ENCODE results near the gene LAIR2. TPM values are rescaled to one million over a fixed set of nuclear protein-coding genes. Genes with fewer than 3 reads are reported as not detected.
"Not testable (repeated sequence)": the region's sequence is repeated elsewhere in the genome, so short reads cannot be mapped to it uniquely, and the experiment has no call there.

LAIR2 gene
- total RNA-seq, 2 experiments from 2014 or later: not detected

DNA sequence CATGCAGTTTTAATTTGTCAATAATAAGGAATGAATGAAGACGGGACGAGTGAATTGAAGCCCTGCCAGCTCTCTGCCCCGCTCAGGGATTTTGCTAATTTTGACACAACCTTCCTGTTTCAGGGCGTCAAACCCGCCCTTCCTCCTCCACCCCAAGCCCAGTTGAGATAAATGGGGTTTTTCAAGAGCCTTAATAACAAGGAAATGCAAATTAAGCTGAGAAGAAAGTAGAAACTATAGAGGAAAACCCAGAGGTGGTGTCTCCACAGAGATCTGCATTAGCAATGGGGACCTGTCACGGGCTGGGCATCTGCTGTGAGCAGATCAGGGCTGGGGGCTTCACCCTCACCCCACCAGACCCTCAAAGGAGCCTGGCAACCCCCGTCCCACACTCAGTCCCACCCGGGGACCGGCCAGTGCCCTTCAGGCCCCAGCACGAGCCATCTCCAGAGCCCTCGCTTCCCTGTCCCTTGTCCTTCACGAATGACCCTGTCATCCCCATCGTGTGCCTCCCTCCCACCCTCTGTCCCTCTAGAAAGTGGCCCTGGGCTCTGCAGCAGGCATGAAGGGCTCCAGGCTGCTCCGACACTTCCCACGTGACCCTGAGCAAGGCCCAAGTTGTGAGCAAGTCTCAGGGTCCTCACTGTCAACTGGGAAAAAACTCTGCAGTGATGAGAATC, 4.5 kb downstream of the LAIR2 start:
- POLR2A ChIA-PET; H3K27ac Mint-ChIP-seq; H3K4me3 Mint-ChIP-seq; H3K9me3 Mint-ChIP-seq; DNase-seq; H3K36me3 Mint-ChIP-seq; intact Hi-C loops (cut with micrococcal nuclease); CTCF ChIA-PET: not testable (repeated sequence)
- peaks cover 20% of the 10 kb centered on the region for H3K27me3 Mint-ChIP-seq
- H3K4me1 Mint-ChIP-seq (ENCODE audit: low read depth): peaks cover 21% of the 10 kb centered on the region

DNA sequence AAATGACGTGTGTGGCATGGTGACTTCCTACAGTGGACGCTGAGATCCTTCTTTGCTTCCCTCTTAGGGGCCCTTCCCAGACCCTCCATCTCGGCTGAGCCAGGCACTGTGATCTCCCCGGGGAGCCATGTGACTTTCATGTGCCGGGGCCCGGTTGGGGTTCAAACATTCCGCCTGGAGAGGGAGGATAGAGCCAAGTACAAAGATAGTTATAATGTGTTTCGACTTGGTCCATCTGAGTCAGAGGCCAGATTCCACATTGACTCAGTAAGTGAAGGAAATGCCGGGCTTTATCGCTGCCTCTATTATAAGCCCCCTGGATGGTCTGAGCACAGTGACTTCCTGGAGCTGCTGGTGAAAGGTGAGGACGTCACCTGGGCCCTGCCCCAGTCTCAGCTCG, 5.2 kb downstream of the LAIR2 start:
- DNase-seq: no peak
- intact Hi-C loops (cut with micrococcal nuclease): no loop called here
- no peak overlapping the region for H3K4me3 Mint-ChIP-seq
- H3K4me1 Mint-ChIP-seq (ENCODE audit: low read depth): peaks cover 16% of the 10 kb centered on the region
- ChIA-PET POLR2A (no interaction called here), CTCF (no interaction called here)
- H3K27me3 Mint-ChIP-seq: peaks cover 18% of the 10 kb centered on the region
- H3K36me3 Mint-ChIP-seq: no peaks in the 10 kb centered on the region
- H3K27ac Mint-ChIP-seq: no peak overlapping the region
- no peaks in the 10 kb centered on the region for H3K9me3 Mint-ChIP-seq

DNA sequence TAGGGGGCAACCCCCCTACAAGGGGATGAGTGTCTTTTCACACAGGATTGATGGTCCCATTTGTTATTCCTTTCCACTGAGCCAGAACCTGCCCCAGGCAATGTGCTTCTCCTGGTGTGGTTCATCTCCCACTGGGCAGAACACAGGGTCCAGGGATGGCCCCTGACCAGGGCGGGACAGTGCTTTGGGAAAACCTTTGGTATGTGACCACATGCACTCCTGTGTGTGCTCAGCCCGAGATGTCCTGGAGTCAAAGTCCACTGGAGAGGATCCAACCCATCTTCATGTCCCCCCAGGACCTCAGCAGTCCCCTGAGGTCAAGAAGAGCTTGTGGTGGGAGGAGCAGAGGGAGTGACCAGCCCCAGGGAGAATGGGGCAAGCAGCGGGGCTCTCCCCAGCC, 5.9 kb downstream of the LAIR2 start:
- intact Hi-C loops (cut with micrococcal nuclease); DNase-seq; H3K36me3 Mint-ChIP-seq; H3K9me3 Mint-ChIP-seq; CTCF ChIA-PET; POLR2A ChIA-PET; H3K27ac Mint-ChIP-seq; H3K4me3 Mint-ChIP-seq: not testable (repeated sequence)
- H3K4me1 Mint-ChIP-seq (ENCODE audit: low read depth): peaks cover 16% of the 10 kb centered on the region
- H3K27me3 Mint-ChIP-seq: peaks cover 21% of the 10 kb centered on the region

DNA sequence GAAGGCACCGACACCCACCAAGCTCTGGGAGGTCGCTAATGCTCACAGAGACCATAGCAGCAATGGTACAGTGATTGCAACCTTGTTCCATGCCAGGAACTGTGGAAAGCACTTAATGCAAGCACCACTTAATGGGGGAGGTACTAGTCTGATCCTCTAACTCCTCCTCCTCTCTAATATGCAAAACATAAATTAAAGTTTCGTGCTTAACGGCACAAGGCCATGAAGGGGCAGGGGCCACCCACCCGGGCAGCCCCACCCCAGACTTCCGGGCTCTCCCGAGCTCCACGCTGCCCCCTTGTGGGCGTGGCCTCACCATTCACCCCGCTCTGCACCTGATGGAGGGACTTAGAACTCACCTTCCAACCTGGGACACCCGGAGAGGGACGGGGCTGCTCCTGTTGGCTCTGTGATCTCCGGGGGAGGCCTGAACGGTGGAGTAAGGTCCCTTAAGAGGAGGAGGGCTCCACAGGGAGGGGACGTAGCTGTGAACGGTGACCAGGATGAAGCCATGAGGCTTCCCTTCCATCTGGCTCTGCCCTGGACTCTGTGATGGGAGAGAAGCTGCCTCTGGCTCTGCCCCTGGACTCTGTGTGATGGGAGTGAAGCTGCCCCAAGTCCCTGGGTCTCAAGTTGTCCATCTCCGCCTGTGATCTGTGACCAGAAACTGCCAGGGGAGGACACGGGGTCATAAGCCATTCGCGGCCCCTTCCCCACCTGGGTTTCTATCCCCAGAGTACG, 6.7 kb downstream of the LAIR2 start:
- H3K4me3 Mint-ChIP-seq; H3K27ac Mint-ChIP-seq; CTCF ChIA-PET; DNase-seq; H3K36me3 Mint-ChIP-seq; POLR2A ChIA-PET; H3K9me3 Mint-ChIP-seq; intact Hi-C loops (cut with micrococcal nuclease): not testable (repeated sequence)
- Mint-ChIP-seq H3K4me1 (ENCODE audit: low read depth) (peaks cover 16% of the 10 kb centered on the region), H3K27me3 (peaks cover 20% of the 10 kb centered on the region)

DNA sequence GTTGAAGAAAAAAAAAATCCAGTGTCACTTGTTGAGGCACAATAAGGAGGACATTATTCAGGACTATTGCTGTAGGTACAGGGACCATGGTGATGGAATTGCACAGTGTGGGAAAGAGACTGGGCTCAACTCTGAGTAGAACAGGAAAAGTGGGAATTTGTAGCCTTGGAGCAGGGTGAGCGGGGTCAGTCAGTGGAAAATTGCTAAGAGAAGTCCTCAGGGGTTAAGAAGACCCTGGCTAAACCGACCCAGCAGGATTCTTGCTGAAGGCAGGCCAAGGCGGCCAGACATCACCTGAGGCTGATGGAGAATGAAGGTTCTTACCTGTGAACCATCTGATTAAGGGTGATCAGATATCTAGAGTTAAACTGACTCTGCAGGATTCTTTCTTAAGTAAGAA, 12.5 kb downstream of the LAIR2 start:
- DNase-seq: no peak
- intact Hi-C loops (cut with micrococcal nuclease): no loop called here
- no peak overlapping the region for H3K4me3 Mint-ChIP-seq
- H3K27ac Mint-ChIP-seq: no peak overlapping the region
- ChIA-PET CTCF (no interaction called here), POLR2A (no interaction called here)
- H3K4me1 Mint-ChIP-seq (ENCODE audit: low read depth): peaks cover 14% of the 10 kb centered on the region
- peaks cover 2% of the 10 kb centered on the region for H3K36me3 Mint-ChIP-seq
- peaks cover 2% of the 10 kb centered on the region for H3K9me3 Mint-ChIP-seq
- peaks cover 27% of the 10 kb centered on the region for H3K27me3 Mint-ChIP-seq

DNA sequence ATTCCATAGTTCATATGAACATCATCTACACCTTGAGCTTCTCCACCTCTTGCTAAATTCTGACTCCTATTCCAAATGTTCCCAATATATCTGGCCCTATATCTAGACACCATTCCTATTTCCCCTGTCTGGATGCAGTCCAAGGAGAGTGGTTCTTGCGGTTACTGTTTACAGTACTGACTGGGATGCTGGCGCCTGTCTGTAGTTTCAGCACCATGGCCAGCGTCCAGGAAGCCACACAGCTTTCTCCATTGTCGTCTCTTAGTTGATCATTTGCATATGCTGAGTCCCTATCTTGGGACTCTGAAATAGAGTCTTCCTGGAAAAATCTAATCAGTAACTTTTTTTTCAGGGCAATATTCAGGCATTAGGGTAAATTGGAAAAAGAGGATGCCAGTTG, 14.9 kb downstream of the LAIR2 start:
- peaks cover 2% of the 10 kb centered on the region for H3K36me3 Mint-ChIP-seq
- CTCF ChIA-PET: no interaction called here
- peaks cover 2% of the 10 kb centered on the region for H3K9me3 Mint-ChIP-seq
- peaks cover 34% of the 10 kb centered on the region for H3K4me1 Mint-ChIP-seq (ENCODE audit: low read depth)
- DNase-seq: peak; percentile 72
- POLR2A ChIA-PET: no interaction called here
- no peak overlapping the region for H3K4me3 Mint-ChIP-seq
- intact Hi-C loops (cut with micrococcal nuclease): no loop called here
- H3K27ac Mint-ChIP-seq: no peak overlapping the region
- peaks cover 35% of the 10 kb centered on the region for H3K27me3 Mint-ChIP-seq

DNA sequence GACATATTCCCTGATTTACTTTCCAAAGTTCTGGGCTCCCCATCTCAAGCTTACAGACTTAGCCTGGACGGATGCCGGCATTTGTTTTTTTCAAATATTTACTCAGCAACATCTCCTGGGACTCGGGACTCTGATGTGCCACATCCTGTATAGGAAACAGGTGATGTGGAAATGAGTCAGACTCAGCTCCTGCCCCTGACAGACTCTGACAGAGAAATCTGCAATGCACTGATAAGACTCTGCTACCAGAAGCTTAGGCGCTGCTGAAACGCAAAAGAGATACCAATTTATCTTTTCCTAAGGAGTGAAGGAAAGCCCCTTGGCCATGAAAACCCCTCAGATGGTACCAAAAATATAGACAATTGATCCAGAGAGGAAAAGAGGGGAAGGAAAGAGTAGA, 16.2 kb downstream of the LAIR2 start:
- CTCF ChIA-PET: no interaction called here
- Mint-ChIP-seq H3K4me1 (ENCODE audit: low read depth) (peaks cover 46% of the 10 kb centered on the region), H3K27ac (peak overlapping the region; percentile 40), H3K9me3 (peaks cover 4% of the 10 kb centered on the region), H3K27me3 (peaks cover 36% of the 10 kb centered on the region), H3K4me3 (no peak overlapping the region), H3K36me3 (peaks cover 2% of the 10 kb centered on the region)
- intact Hi-C loops (cut with micrococcal nuclease): no loop called here
- DNase-seq: peak; percentile 48
- POLR2A ChIA-PET: no interaction called here

DNA sequence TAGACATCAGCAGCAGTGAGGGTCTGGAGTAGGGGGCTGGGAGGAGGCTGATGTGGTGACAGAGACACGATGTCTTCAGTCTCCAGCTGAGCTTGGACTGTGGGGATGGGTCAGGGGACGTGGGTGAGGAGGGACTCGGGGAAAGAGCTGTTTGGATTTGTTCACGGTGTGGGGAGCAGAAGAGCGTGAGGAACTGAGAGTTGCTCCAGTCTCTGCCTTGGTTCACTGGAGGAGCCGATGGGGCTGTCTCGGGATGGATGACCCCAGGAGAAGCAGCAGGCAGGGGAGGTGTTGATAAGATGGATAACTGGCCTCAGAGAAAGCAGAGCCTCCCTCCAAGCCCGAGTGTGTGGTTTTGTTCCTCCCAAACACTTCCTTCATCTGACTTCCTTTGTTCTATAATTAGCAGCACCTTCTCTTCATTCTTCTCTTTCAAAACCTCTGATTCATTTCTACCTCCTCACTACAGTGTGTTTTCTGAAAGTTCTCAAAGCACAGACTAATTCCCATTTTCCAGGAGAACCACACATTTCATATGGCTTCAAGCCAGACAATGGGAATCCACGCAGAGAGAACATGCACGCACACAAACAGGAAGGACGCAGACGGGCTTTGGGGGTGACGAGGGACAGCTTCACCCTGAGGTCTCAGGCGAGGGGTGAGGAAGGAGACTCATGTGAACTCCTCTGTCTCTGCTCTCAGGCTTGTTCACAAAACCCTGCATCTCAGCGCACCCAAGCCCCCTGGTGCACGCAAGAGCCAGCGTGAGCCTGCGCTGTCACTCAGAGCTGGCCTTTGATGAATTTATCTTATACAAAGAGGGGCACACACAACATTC, 18.6 kb downstream of the LAIR2 start:
- peak overlapping the region; percentile 38 for H3K4me3 Mint-ChIP-seq
- peak; percentile 22 for DNase-seq
- ChIA-PET POLR2A (no interaction called here), CTCF (no interaction called here)
- peaks cover 46% of the 10 kb centered on the region for H3K4me1 Mint-ChIP-seq (ENCODE audit: low read depth)
- peaks cover 28% of the 10 kb centered on the region for H3K27me3 Mint-ChIP-seq
- H3K27ac Mint-ChIP-seq: peak overlapping the region; percentile 61
- peaks cover 4% of the 10 kb centered on the region for H3K9me3 Mint-ChIP-seq
- H3K36me3 Mint-ChIP-seq: peaks cover under 1% of the 10 kb centered on the region
- intact Hi-C loops (cut with micrococcal nuclease): no loop called here

DNA sequence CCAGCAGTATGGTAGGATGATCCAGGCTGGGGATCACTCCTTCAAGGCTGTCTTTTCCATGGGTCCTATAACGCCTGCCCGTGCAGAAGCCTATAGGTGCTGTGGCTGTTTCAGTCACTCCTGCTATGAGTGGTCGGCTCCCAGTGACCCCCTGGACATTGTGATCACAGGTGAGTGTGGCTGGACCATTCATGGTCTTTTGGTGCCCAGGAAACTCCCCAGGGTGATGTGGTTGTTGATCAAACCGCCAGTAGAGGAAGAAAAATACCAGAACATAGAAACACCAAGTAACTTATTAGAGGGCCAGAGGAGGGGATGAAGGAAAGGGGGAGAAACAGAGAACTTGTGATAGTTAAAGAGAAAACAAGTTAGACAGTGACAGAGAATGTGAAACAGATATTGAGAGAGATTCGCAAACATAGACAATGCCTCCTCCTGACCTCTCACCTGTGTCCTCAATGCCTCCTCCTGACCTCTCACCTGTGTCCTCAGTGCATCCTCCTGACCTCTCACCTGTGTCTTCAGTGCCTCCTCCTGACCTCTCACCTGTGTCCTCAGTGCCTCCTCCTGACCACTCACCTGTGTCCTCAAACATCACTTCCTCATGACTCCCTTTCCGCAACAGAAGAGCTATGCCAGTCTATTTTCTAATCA, 19.4 kb downstream of the LAIR2 start:
- no peak for DNase-seq
- peak overlapping the region; percentile 61 for H3K27ac Mint-ChIP-seq
- POLR2A ChIA-PET: no interaction called here
- peaks cover 4% of the 10 kb centered on the region for H3K9me3 Mint-ChIP-seq
- intact Hi-C loops (cut with micrococcal nuclease): no loop called here
- H3K27me3 Mint-ChIP-seq: peaks cover 29% of the 10 kb centered on the region
- H3K36me3 Mint-ChIP-seq: no peaks in the 10 kb centered on the region
- H3K4me1 Mint-ChIP-seq (ENCODE audit: low read depth): peaks cover 46% of the 10 kb centered on the region
- CTCF ChIA-PET: no interaction called here
- no peak overlapping the region for H3K4me3 Mint-ChIP-seq

DNA sequence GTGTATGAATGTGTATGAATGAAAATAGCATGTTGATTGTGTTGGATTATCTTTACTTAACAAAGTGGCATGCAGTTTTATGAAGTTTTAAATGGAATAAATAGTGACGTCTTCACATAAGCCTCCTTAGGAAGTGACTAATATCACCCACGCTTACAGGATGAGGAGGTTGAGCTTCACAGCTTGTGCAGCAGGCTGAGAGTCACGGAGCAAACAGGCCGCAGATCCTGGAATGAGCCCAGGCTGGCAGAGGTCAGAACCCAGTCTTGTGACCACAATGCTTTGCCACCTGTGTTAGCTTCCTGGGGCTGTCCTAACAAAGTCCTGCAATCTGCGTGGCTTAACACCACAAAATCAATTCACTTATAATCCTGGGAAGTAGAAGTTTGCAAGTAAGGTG, 20.8 kb downstream of the LAIR2 start:
- Mint-ChIP-seq H3K9me3 (peaks cover 3% of the 10 kb centered on the region), H3K4me3 (no peak overlapping the region), H3K27me3 (peaks cover 30% of the 10 kb centered on the region), H3K27ac (peak overlapping the region; percentile 65), H3K36me3 (no peaks in the 10 kb centered on the region), H3K4me1 (ENCODE audit: low read depth) (peaks cover 43% of the 10 kb centered on the region)
- ChIA-PET POLR2A (interaction anchor here (0.6 kb wide), 1 partner anchor 482 kb away, joined by 3 read pairs; no protein-coding TSS in a partner anchor), CTCF (no interaction called here)
- intact Hi-C loops (cut with micrococcal nuclease): no loop called here
- DNase-seq: peak; percentile 78

DNA sequence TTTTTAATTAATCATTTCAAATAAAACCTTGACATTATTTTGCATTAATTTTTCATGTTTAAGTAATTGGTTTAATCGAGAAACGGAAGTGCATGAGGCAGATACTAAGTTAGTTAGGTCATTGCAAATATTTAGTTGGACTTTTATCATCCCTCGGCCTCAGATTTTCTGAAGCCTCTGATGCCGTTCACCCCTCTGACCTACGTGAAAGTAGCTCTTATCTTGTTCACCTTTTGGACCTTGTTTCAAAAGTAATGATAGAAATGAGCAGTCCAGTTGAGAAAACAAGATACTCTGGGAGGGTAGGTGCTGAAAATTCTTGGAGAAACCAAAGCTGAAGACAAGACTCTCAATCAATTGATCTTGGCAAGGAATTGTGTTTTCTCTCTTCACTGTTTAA, 23.0 kb downstream of the LAIR2 start:
- CTCF ChIA-PET: no interaction called here
- intact Hi-C loops (cut with micrococcal nuclease): no loop called here
- H3K4me3 Mint-ChIP-seq: no peak overlapping the region

DNA sequence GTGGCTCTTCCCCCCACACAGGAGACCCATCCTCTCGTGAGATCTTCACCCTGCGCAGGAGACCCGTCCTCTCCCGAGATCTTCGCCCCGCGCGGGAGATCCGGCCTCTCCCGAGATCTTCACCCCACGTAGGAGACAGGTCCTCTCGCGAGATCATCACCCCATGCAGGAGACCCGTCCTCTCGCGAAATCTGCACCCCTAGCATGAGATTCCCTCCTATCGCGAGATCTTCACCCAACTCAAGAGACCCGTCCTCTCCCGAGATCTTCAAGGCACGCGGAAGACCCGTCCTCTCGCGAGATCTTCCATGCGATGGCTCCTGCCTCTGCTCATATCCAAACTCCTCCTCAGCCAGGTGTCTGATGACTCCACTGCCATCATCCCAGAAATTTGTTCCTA, 24.3 kb downstream of the LAIR2 start:
- Mint-ChIP-seq H3K9me3 (peaks cover 3% of the 10 kb centered on the region), H3K4me3 (no peak overlapping the region), H3K4me1 (ENCODE audit: low read depth) (peaks cover 22% of the 10 kb centered on the region), H3K27ac (no peak overlapping the region), H3K27me3 (peaks cover 35% of the 10 kb centered on the region), H3K36me3 (no peaks in the 10 kb centered on the region)
- POLR2A ChIA-PET: no interaction called here
- CTCF ChIA-PET: no interaction called here
- DNase-seq: no peak
- intact Hi-C loops (cut with micrococcal nuclease): no loop called here

More for the DNA sequence above, 23.0 kb downstream of the LAIR2 start:
- H3K4me1 Mint-ChIP-seq (ENCODE audit: low read depth): peaks cover 36% of the 10 kb centered on the region
- H3K27me3 Mint-ChIP-seq: peaks cover 36% of the 10 kb centered on the region
- no peaks in the 10 kb centered on the region for H3K36me3 Mint-ChIP-seq
- H3K27ac Mint-ChIP-seq: no peak overlapping the region
- DNase-seq: no peak
- H3K9me3 Mint-ChIP-seq: peaks cover 3% of the 10 kb centered on the region
- POLR2A ChIA-PET: no interaction called here

Data from activated CD4-positive, alpha-beta memory T cell treated with anti-CD3 and anti-CD28 coated beads for 36 hours (primary cell).